NT2/D1 (cell line): ENCODE measurements around the gene SEC63.

Experiments used
- DNase-seq: peaks from one replicate; pipeline ENCODE4 v3.0.0-alpha.2; 2011; ENCODE audit warnings: low read depth, low spot score
- H3K27me3 ChIP-seq: 2 replicates; pipeline ENCODE4 v1.6.0; 2011; ENCODE audit warnings: mild to moderate bottlenecking; ENCODE audit not compliant: insufficient read length, insufficient read depth
- H3K36me3 ChIP-seq: 2 replicates; pipeline ENCODE4 v1.6.1; 2011; ENCODE audit warnings: mild to moderate bottlenecking, low read length, mixed read lengths; ENCODE audit not compliant: insufficient read depth, insufficient read length
- H3K4me1 ChIP-seq: 2 replicates; pipeline ENCODE4 v1.5.1; 2011; ENCODE audit not compliant: insufficient read depth, insufficient read length
- H3K4me3 ChIP-seq: 2 replicates; pipeline ENCODE4 v1.5.1; 2011; ENCODE audit warnings: low read depth; ENCODE audit not compliant: insufficient read length
- H3K9ac ChIP-seq: 2 replicates; pipeline ENCODE4 v1.6.0; 2011; ENCODE audit warnings: low read depth; ENCODE audit not compliant: insufficient read length
- H3K9me3 ChIP-seq: 2 replicates; pipeline ENCODE4 v1.5.1; 2011; ENCODE audit warnings: mild to moderate bottlenecking, low read length; ENCODE audit not compliant: insufficient read depth
- SUZ12 ChIP-seq: IDR thresholded peaks from 2 replicates; pipeline ENCODE4 v1.6.1; 2011; ENCODE audit not compliant: insufficient read length, insufficient read depth; ENCODE audit errors: extremely low read depth
- YY1 ChIP-seq: IDR thresholded peaks from 2 replicates; pipeline ENCODE4 v1.6.1; 2011; ENCODE audit not compliant: insufficient read length, insufficient read depth
- ZNF274 ChIP-seq: IDR thresholded peaks from 2 replicates; pipeline ENCODE4 v1.6.1; 2011; ENCODE audit warnings: mild to moderate bottlenecking, low read depth, low read length

SEC63 gene

GRCh38 chr6:107871016-107871415, 87.0 kb downstream of the SEC63 start:
- H3K9ac ChIP-seq, result no peak overlapping the region
- H3K9me3 ChIP-seq, result no peaks in the 10 kb centered on the region
- peaks cover 21% of the 10 kb centered on the region for H3K36me3 ChIP-seq
- no peaks in the 10 kb centered on the region for H3K27me3 ChIP-seq
- peaks cover 2% of the 10 kb centered on the region for H3K4me1 ChIP-seq
- DNase-seq, result no peak
- H3K4me3 ChIP-seq, result no peak overlapping the region
- TF ChIP-seq SUZ12, result no peak
- no peak for TF ChIP-seq YY1
- TF ChIP-seq ZNF274, result no peak

- TF ChIP-seq ZNF274 (no peak), YY1 (no peak), SUZ12 (no peak)
- H3K9me3 ChIP-seq, result no peaks in the 10 kb centered on the region
- no peaks in the 10 kb centered on the region for H3K27me3 ChIP-seq
- no peak for DNase-seq
- H3K4me1 ChIP-seq, result peaks cover 2% of the 10 kb centered on the region
- peaks cover 15% of the 10 kb centered on the region for H3K36me3 ChIP-seq
- no peak overlapping the region for H3K4me3 ChIP-seq
- no peak overlapping the region for H3K9ac ChIP-seq
Observed at GRCh38 chr6:107870381-107870780, 87.6 kb downstream of the SEC63 start.

GRCh38 chr6:107869871-107870270, 88.1 kb downstream of the SEC63 start:
- H3K9ac ChIP-seq, result no peak overlapping the region
- no peak for TF ChIP-seq SUZ12
- TF ChIP-seq YY1, result no peak
- TF ChIP-seq ZNF274, result no peak
- peaks cover 2% of the 10 kb centered on the region for H3K4me1 ChIP-seq
- no peak for DNase-seq
- peaks cover 12% of the 10 kb centered on the region for H3K36me3 ChIP-seq
- no peaks in the 10 kb centered on the region for H3K9me3 ChIP-seq
- H3K27me3 ChIP-seq, result no peaks in the 10 kb centered on the region
- no peak overlapping the region for H3K4me3 ChIP-seq

DNA sequence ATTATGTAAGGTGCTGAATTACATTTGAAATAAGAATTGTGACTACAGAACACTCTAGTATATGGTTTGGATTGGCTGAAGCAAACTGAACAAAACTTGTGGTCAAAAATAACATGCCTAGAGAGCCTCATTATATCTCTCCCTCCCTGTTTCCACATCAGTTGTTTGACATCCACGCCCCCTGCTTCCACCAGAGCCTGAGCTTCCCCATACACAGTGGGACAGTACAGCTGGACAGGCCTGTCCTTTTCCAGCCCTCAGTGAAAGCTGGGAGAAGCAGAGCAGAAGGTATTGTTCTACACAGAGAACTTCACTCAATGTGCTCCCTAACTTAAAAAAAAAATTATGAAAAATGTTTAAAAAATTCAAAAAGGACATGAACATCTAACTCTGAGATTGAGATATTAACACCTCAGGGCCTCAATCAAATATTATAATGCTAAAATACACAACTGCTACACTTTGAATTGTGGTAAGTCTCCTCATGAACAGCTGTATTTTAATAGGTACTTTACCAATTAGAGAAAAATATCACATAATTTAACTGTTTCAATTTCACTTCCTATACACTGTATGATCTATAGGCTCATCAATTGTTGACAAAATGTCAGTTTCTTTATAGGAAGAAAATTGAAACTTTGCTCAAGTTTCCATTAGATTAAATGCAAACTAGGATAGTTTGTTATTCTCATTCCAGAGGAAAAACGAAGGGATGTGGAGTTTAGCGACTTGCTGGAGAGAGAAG, 89.0 kb downstream of the SEC63 start:
- H3K4me1 ChIP-seq, result peaks cover 2% of the 10 kb centered on the region
- H3K27me3 ChIP-seq, result no peaks in the 10 kb centered on the region
- H3K9me3 ChIP-seq, result no peaks in the 10 kb centered on the region
- TF ChIP-seq SUZ12 (no peak), YY1 (no peak), ZNF274 (no peak)
- DNase-seq, result no peak
- H3K9ac ChIP-seq, result no peak overlapping the region
- H3K4me3 ChIP-seq, result no peak overlapping the region
- H3K36me3 ChIP-seq, result peaks cover 10% of the 10 kb centered on the region

GRCh38 chr6:107867302-107867615, 90.7 kb downstream of the SEC63 start:
- no peak overlapping the region for H3K9ac ChIP-seq
- H3K27me3 ChIP-seq, result no peaks in the 10 kb centered on the region
- no peaks in the 10 kb centered on the region; the same call in 1 of the 2 replicates for H3K9me3 ChIP-seq
- peaks cover 2% of the 10 kb centered on the region for H3K4me1 ChIP-seq
- no peak overlapping the region for H3K4me3 ChIP-seq
- TF ChIP-seq YY1 (no peak), SUZ12 (no peak), ZNF274 (no peak)
- DNase-seq, result no peak
- peaks cover 10% of the 10 kb centered on the region for H3K36me3 ChIP-seq

DNA sequence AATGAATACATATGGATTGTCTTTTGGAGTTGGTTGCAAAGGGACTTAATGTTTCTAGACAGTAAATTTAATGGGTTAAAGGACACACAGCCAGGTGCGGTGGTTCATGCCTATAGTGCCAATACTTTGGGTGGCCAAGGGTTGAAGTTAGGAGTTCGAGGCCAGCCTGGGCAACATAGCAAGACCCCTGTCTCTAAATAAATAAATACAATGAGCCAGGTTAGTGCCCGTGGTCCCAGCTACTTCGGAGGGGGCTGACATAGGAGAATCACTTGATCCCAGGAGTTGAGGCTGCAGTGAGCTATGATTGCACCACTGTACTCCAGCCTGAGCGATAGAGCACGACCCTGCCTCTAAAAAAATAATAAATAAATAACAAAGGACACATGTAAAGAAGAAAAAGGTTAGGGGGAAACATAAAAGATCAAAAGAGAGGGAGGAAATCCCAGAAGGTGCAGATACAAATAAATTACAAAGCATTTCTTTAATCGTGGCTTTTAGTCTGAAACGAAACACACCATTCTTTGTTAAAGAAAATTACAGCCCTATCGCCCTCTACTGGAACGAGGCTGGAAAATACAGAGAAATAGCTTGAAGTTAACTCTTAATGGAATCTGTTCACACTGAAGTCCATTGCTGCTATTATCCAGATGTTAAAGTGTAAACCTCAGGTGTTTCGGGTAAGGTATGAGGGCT, 91.3 kb downstream of the SEC63 start:
- DNase-seq, result no peak
- H3K9me3 ChIP-seq, result no peaks in the 10 kb centered on the region; the same call in 1 of the 2 replicates
- peaks cover 2% of the 10 kb centered on the region for H3K4me1 ChIP-seq
- TF ChIP-seq SUZ12 (no peak), YY1 (no peak), ZNF274 (no peak)
- no peak overlapping the region for H3K4me3 ChIP-seq
- no peak overlapping the region for H3K9ac ChIP-seq
- no peaks in the 10 kb centered on the region for H3K27me3 ChIP-seq
- peaks cover 10% of the 10 kb centered on the region for H3K36me3 ChIP-seq
